Measurements from ENCODE around the gene SH2D3A. TPM values are rescaled to one million over a fixed set of nuclear protein-coding genes. Genes with fewer than 3 reads are reported as not detected.
A peak's percentile ranks its signal among the peaks of the same experiment; 100 is the strongest.

Gene SH2D3A
- total RNA-seq, 1 experiment from 2014 or later: 75.7 TPM

DNA sequence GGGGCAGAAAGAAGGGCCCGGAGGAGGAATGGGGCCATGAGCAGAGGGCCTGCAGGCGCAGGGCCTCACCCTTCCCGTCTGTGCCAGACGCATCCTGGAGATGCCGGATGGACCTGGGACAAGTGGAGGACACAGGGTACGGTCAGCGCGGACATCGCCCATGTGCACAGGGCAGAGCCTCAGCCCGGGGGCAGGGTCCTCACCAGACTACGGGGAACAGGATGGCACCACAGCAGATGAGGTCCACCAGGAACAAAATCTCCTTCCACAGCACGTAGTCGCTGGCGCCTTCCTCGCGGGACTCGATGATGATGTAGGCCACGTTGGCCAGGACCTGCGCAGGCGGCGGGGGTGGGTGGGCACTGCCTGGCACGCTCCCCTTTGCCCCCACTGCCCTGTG, 35.4 kb downstream of the SH2D3A start:
- TF ChIP-seq SRF (IDR thresholded peaks at IDR 0.05; ENCODE audit: low read depth) (no peak), ELF1 (IDR thresholded peaks at IDR 0.05; ENCODE audit: borderline replicate concordance, low read depth) (no peak), TCF7L2 (IDR thresholded peaks at IDR 0.05; ENCODE audit: borderline replicate concordance, extremely low read depth, insufficient read depth, insufficient read length) (no peak), EGR1 (IDR thresholded peaks at IDR 0.05; ENCODE audit: low read depth) (no peak), FOSL1 (IDR thresholded peaks at IDR 0.05; ENCODE audit: low read depth) (no peak)
- H3K9me3 ChIP-seq (ENCODE audit: control insufficient read depth in 1 of 2, insufficient read depth in 1 of 2, low read depth in 1 of 2, low read length in 2 of 2): no peaks in the 10 kb centered on the region
- no peaks in the 10 kb centered on the region for H3K9me2 ChIP-seq (ENCODE audit: insufficient read depth)
- BruUV-seq (replicated peaks): no TSS peak
- intact Hi-C loops (cut with micrococcal nuclease): no loop called here
- ATAC-seq (no peak), DNase-seq (ENCODE audit: low read depth, low spot score) (no peak)
- ChIA-PET RAD21 (ENCODE audit: low non-redundant PET in 1 of 2, low total read pairs in 2 of 2, uncharacterized antibody in 2 of 2, unreplicated experiment in 2 of 2) (no interaction called here), CTCF (no interaction called here), POLR2A (no interaction called here)
- H3K4me1 ChIP-seq (ENCODE audit: control insufficient read depth in 1 of 2, insufficient read depth in 2 of 2, low read length in 2 of 2): peaks cover 12 to 25% of the 10 kb centered on the region in 2 experiments
- no peak overlapping the region for H3K4me3 ChIP-seq (replicated peaks in 1 of 2; ENCODE audit: low read depth in 1 of 2, low read length in 2 of 2)
- H3K27me3 ChIP-seq (ENCODE audit: insufficient read depth, low read length): no peaks in the 10 kb centered on the region
- no peak overlapping the region; the same call in 1 of the 2 replicates for H3K27ac ChIP-seq (ENCODE audit: low read depth, low read length)
- peaks cover 14% of the 10 kb centered on the region for H3K79me2 ChIP-seq (ENCODE audit: insufficient read depth, low read length)
- H2AFZ ChIP-seq (ENCODE audit: low read depth, low read length, poor library complexity, severe bottlenecking): no peak overlapping the region
- H3K4me2 ChIP-seq (ENCODE audit: low read length): no peak overlapping the region
- no peaks in the 10 kb centered on the region; a peak in 2 of 4 replicates for H3K36me3 ChIP-seq (ENCODE audit: control insufficient read depth in 1 of 2, insufficient read depth in 2 of 2, low read length in 2 of 2)
- H3K9ac ChIP-seq (ENCODE audit: low read length): no peak overlapping the region
- H4K20me1 ChIP-seq (ENCODE audit: insufficient read depth): no peaks in the 10 kb centered on the region

DNA sequence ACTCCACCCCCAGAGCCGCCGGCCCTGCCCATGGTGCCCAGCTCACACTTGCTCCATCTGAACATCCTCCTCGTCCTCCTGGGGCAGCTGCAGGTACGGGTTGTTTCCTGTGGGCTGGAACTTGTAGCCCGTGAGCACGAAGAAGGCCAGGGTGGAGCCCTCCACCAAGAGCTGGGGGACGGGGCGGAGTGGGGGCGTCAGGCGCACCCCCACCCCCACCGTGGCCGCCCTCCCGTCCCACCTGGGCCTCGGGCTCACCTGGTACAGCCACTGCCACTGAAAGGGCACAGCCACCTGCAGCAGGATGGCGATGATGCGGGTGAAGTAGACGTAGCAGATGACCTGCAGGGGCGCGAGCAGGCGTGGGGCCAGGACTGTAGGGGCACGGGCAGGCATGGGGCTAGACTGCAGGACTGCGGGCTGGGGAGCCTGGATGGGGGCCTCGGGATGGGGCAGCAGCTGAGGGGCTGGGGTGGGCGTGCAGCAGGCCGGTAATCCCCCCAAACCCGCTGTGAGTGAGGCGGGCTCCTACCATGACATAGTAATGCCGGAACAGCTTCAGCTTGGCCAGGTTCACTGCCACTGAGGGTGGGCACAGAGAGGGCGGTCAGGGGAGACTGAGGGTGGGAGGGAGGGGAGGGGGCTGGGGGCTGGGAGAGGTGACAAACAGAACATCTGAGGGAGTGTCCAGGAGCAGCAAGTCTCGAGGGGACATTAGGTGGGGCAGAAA, 36.1 kb downstream of the SH2D3A start:
- peak overlapping the region; percentile 23 for H3K4me2 ChIP-seq (ENCODE audit: low read length)
- no peaks in the 10 kb centered on the region for H4K20me1 ChIP-seq (ENCODE audit: insufficient read depth)
- no peak overlapping the region for H3K4me3 ChIP-seq (replicated peaks in 1 of 2; ENCODE audit: low read depth in 1 of 2, low read length in 2 of 2)
- H2AFZ ChIP-seq (ENCODE audit: low read depth, low read length, poor library complexity, severe bottlenecking): no peak overlapping the region
- TF ChIP-seq, protein P1, sequence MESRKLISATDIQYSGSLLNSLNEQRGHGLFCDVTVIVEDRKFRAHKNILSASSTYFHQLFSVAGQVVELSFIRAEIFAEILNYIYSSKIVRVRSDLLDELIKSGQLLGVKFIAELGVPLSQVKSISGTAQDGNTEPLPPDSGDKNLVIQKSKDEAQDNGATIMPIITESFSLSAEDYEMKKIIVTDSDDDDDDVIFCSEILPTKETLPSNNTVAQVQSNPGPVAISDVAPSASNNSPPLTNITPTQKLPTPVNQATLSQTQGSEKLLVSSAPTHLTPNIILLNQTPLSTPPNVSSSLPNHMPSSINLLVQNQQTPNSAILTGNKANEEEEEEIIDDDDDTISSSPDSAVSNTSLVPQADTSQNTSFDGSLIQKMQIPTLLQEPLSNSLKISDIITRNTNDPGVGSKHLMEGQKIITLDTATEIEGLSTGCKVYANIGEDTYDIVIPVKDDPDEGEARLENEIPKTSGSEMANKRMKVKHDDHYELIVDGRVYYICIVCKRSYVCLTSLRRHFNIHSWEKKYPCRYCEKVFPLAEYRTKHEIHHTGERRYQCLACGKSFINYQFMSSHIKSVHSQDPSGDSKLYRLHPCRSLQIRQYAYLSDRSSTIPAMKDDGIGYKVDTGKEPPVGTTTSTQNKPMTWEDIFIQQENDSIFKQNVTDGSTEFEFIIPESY (IDR thresholded peaks at IDR 0.05; ENCODE audit: extremely low read depth, insufficient replicate concordance, low read length): no peak
- TF ChIP-seq ZNF274 (IDR thresholded peaks at IDR 0.05; ENCODE audit: low read depth, low read length): no peak
- ChIA-PET RAD21 (ENCODE audit: low non-redundant PET in 1 of 2, low total read pairs in 2 of 2, uncharacterized antibody in 2 of 2, unreplicated experiment in 2 of 2) (interaction anchor here in 1 of 2 experiments (0.7 kb wide), 1 partner anchor 182 kb away, joined by 7 read pairs; no protein-coding TSS in a partner anchor), CTCF (no interaction called here), POLR2A (interaction anchor here (0.6 kb wide), 2 partner anchors 37 to 128 kb away, joined by 4 to 5 read pairs; no protein-coding TSS in a partner anchor)
- H3K9me3 ChIP-seq (ENCODE audit: control insufficient read depth in 1 of 2, insufficient read depth in 1 of 2, low read depth in 1 of 2, low read length in 2 of 2): no peaks in the 10 kb centered on the region
- H3K27ac ChIP-seq (ENCODE audit: low read depth, low read length): peak overlapping the region; percentile 45; the same call in 1 of the 2 replicates
- no peaks in the 10 kb centered on the region for H3K27me3 ChIP-seq (ENCODE audit: insufficient read depth, low read length)
- ATAC-seq: peak; percentile 37
- DNase-seq (ENCODE audit: low read depth, low spot score): no peak
- intact Hi-C loops (cut with micrococcal nuclease): no loop called here
- no peak overlapping the region for H3K9ac ChIP-seq (ENCODE audit: low read length)
- no peaks in the 10 kb centered on the region for H3K9me2 ChIP-seq (ENCODE audit: insufficient read depth)
- peaks cover 12 to 24% of the 10 kb centered on the region in 2 experiments for H3K4me1 ChIP-seq (ENCODE audit: control insufficient read depth in 1 of 2, insufficient read depth in 2 of 2, low read length in 2 of 2)
- H3K79me2 ChIP-seq (ENCODE audit: insufficient read depth, low read length): peaks cover 9% of the 10 kb centered on the region
- no peaks in the 10 kb centered on the region; a peak in 2 of 4 replicates for H3K36me3 ChIP-seq (ENCODE audit: control insufficient read depth in 1 of 2, insufficient read depth in 2 of 2, low read length in 2 of 2)
- BruUV-seq (replicated peaks): no TSS peak

All from HCT116 (cell line).